Lower leg skin (tissue), 3 donors: ENCODE data around the gene LTK.

Experiments
- CTCF ChIP-seq, 3 donors: fragments of 450-650 bp; IDR thresholded peaks; one replicate each; pipeline ENCODE4 v1.5.1; 2016; ENCODE audit warnings: antibody characterized with exemption in 3 of 3, mild to moderate bottlenecking in 3 of 3, moderate library complexity in 2 of 3
- POLR2A ChIP-seq, 2 donors: fragments of 450-650 bp; IDR thresholded peaks; one replicate each; pipeline ENCODE4 v1.6.1; 2016 to 2017; ENCODE audit warnings: antibody characterized with exemption in 2 of 2, mild to moderate bottlenecking in 1 of 2, moderate library complexity in 1 of 2

DNA sequence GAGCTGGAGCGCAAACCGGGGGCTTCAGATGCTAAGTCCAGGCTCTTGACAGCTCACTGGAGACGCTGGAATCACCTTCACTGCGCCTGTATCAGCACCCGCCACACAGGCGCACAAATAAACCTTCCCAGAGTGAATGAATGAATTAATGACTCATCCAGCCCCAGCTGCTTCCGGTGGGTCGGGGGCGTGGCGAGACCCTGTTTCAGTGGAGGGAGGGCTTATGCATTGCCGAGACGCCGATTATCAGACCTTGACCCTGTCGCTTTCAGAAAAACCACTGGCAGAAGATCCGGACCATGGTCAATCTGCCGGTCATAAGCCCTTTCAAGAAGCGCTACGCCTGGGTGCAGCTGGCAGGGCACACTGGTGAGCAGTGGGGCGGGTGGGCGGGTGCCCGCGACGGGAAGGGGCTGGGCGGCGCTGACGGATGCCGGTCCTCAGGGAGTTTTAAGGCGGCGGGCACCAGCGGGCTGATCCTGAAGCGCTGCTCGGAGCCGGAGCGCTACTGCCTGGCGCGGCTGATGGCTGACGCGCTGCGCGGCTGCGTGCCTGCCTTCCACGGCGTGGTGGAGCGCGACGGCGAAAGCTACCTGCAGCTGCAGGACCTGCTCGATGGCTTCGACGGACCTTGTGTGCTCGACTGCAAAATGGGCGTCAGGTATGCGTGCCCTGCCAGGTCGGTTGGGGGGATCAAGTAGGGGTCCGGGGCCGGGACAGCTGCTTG is 12.3 kb downstream of the LTK start:
- TF ChIP-seq CTCF (IDR thresholded peaks at IDR 0.05) (no peak), POLR2A (IDR thresholded peaks at IDR 0.05) (no peak)
